Measurements from ENCODE around the gene ANK2. TPM values are rescaled to one million over a fixed set of nuclear protein-coding genes. Genes with fewer than 3 reads are reported as not detected.

Gene ANK2
- total and polyA plus RNA-seq, 2 donors from 2014 or later, result 21.1 to 125 TPM

DNA sequence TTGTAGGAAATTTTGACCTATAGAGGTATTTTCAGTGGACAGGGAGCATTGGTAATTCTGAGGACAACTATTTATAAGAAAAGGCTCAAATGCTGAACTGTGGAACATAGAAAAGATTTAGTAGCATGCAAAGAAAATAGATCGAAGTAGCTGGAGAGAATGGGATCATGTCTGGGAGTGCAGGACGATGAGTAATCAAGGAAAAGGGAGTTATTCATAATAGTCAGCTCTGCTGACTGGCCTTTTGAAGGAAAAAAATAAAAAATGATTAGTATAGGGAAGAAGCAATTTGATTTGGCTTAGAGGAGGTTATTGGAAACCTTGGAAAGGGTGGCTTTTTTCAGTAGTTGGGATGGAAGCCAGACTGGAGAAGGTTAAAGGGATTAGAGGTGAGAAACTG lies 22.9 kb upstream of the ANK2 start:
- TF ChIP-seq, protein P1, sequence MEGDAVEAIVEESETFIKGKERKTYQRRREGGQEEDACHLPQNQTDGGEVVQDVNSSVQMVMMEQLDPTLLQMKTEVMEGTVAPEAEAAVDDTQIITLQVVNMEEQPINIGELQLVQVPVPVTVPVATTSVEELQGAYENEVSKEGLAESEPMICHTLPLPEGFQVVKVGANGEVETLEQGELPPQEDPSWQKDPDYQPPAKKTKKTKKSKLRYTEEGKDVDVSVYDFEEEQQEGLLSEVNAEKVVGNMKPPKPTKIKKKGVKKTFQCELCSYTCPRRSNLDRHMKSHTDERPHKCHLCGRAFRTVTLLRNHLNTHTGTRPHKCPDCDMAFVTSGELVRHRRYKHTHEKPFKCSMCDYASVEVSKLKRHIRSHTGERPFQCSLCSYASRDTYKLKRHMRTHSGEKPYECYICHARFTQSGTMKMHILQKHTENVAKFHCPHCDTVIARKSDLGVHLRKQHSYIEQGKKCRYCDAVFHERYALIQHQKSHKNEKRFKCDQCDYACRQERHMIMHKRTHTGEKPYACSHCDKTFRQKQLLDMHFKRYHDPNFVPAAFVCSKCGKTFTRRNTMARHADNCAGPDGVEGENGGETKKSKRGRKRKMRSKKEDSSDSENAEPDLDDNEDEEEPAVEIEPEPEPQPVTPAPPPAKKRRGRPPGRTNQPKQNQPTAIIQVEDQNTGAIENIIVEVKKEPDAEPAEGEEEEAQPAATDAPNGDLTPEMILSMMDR (IDR thresholded peaks at IDR 0.05; ENCODE audit: borderline replicate concordance, extremely low read depth, insufficient read depth), result no peak
- Histone ChIP-seq H3K36me3 (ENCODE audit: control insufficient read depth in 2 of 3, insufficient read depth in 3 of 3, low read length in 3 of 3) (no peaks in the 10 kb centered on the region), H3K9ac (ENCODE audit: low read length in 3 of 3) (no peak overlapping the region), H3K4me1 (ENCODE audit: control insufficient read depth in 2 of 3, insufficient read depth in 2 of 3, low read depth in 1 of 3, low read length in 3 of 3) (no peaks in the 10 kb centered on the region), H3K27me3 (ENCODE audit: control insufficient read depth, insufficient read depth, low read length) (no peaks in the 10 kb centered on the region), H3K9me3 (ENCODE audit: control insufficient read depth in 2 of 3, insufficient read depth in 1 of 3, low read length in 3 of 3) (no peaks in the 10 kb centered on the region), H3K27ac (ENCODE audit: low read depth in 2 of 2, low read length in 2 of 2) (no peak overlapping the region), H3K4me3 (ENCODE audit: low read length in 3 of 3) (no peak overlapping the region)
- no peak for DNase-seq
- FAIRE-seq, result no peak
- intact Hi-C loops (cut with DNase I), result no loop called here

DNA sequence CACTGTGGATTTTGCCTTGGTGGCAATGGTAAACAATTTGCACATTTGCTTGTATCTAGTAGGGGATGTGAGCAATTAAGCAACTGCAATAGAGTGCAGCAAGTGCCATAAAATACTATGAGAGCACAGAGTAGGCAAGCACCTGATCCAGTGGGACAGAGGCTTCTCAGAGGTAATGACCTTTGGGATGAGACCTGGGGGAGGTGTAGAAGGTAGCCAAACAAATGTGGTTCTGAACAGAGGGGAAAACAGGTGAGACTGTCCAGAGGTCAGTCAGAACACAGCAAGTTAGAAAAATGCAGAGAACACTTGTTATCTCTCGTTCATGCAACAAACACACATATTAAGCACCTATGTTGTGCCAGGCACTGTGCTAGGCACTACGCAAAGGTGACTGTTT lies 21.4 kb upstream of the ANK2 start:
- no peaks in the 10 kb centered on the region for H3K4me1 ChIP-seq (ENCODE audit: control insufficient read depth in 2 of 3, insufficient read depth in 2 of 3, low read depth in 1 of 3, low read length in 3 of 3)
- no peaks in the 10 kb centered on the region for H3K36me3 ChIP-seq (ENCODE audit: control insufficient read depth in 2 of 3, insufficient read depth in 3 of 3, low read length in 3 of 3)
- H3K4me3 ChIP-seq (ENCODE audit: low read length in 3 of 3), result no peak overlapping the region
- no peak overlapping the region for H3K9ac ChIP-seq (ENCODE audit: low read length in 3 of 3)
- TF ChIP-seq, protein P1 (IDR thresholded peaks at IDR 0.05; ENCODE audit: borderline replicate concordance, extremely low read depth, insufficient read depth), result no peak
- no peak for FAIRE-seq
- intact Hi-C loops (cut with DNase I), result no loop called here
- DNase-seq, result no peak
- H3K9me3 ChIP-seq (ENCODE audit: control insufficient read depth in 2 of 3, insufficient read depth in 1 of 3, low read length in 3 of 3), result no peaks in the 10 kb centered on the region
- H3K27me3 ChIP-seq (ENCODE audit: control insufficient read depth, insufficient read depth, low read length), result no peaks in the 10 kb centered on the region
- no peak overlapping the region for H3K27ac ChIP-seq (ENCODE audit: low read depth in 2 of 2, low read length in 2 of 2)

DNA sequence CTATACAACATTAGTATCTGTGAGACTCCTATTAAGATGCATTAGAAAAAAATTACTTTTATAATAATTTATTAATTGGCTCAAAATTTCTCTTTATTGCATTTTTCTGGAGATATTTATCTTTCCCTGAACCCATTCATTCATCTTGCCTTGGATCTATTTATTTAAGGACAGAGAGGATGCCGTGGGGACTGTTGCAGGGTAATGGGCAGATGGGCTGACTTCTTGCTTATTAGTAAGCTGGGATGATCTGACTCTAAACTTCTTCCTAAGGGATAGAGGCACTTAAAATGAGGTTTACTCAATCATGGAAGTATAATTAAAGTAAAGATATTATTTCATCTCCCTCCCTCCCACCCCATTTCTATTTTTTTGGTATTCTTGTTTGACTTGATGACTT lies 18.2 kb upstream of the ANK2 start:
- TF ChIP-seq, protein P1 (IDR thresholded peaks at IDR 0.05; ENCODE audit: borderline replicate concordance, extremely low read depth, insufficient read depth), result no peak
- Histone ChIP-seq H3K4me1 (ENCODE audit: control insufficient read depth in 2 of 3, insufficient read depth in 2 of 3, low read depth in 1 of 3, low read length in 3 of 3) (no peaks in the 10 kb centered on the region), H3K4me3 (ENCODE audit: low read length in 3 of 3) (no peak overlapping the region), H3K27me3 (ENCODE audit: control insufficient read depth, insufficient read depth, low read length) (no peaks in the 10 kb centered on the region), H3K9ac (ENCODE audit: low read length in 3 of 3) (no peak overlapping the region), H3K9me3 (ENCODE audit: control insufficient read depth in 2 of 3, insufficient read depth in 1 of 3, low read length in 3 of 3) (no peaks in the 10 kb centered on the region), H3K36me3 (ENCODE audit: control insufficient read depth in 2 of 3, insufficient read depth in 3 of 3, low read length in 3 of 3) (no peaks in the 10 kb centered on the region), H3K27ac (ENCODE audit: low read depth in 2 of 2, low read length in 2 of 2) (no peak overlapping the region)
- no peak for DNase-seq
- FAIRE-seq, result no peak
- intact Hi-C loops (cut with DNase I), result no loop called here

DNA sequence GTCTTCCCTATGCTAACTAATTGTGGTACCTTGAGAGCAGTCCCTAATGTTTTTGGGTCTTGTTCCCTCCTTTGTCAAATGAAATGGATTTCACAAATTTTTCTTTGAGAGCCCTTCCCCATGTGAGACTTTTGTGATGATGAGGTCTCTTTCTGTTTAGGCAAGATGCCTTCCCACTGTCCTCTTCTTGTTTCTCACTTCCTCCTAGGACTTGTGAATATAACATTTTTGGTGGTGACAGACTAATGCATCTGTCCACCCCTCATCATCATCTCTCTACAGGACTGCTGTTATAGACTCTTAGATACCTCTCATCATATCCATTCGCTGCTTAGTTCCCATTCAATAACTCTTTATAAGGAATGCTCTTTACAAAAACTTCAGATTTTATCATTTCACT lies 8.7 kb upstream of the ANK2 start:
- no peak for DNase-seq
- H3K27me3 ChIP-seq (ENCODE audit: control insufficient read depth, insufficient read depth, low read length), result no peaks in the 10 kb centered on the region
- H3K9ac ChIP-seq (ENCODE audit: low read length in 3 of 3), result no peak overlapping the region
- H3K36me3 ChIP-seq (ENCODE audit: control insufficient read depth in 2 of 3, insufficient read depth in 3 of 3, low read length in 3 of 3), result no peaks in the 10 kb centered on the region
- TF ChIP-seq, protein P1 (IDR thresholded peaks at IDR 0.05; ENCODE audit: borderline replicate concordance, extremely low read depth, insufficient read depth), result no peak
- FAIRE-seq, result no peak
- H3K9me3 ChIP-seq (ENCODE audit: control insufficient read depth in 2 of 3, insufficient read depth in 1 of 3, low read length in 3 of 3), result no peaks in the 10 kb centered on the region
- no peak overlapping the region for H3K4me3 ChIP-seq (ENCODE audit: low read length in 3 of 3)
- intact Hi-C loops (cut with DNase I), result no loop called here
- H3K27ac ChIP-seq (ENCODE audit: low read depth in 2 of 2, low read length in 2 of 2), result no peak overlapping the region
- H3K4me1 ChIP-seq (ENCODE audit: control insufficient read depth in 2 of 3, insufficient read depth in 2 of 3, low read depth in 1 of 3, low read length in 3 of 3), result no peaks in the 10 kb centered on the region
